Lower leg skin (tissue), 3 donors: Measurements from ENCODE around the gene OR52N5.

Experiments used
- POLR2A ChIP-seq, 2 donors: fragments of 450-650 bp; IDR thresholded peaks; one replicate each; pipeline ENCODE4 v1.6.1; 2016 to 2017; ENCODE audit warnings: antibody characterized with exemption in 2 of 2, mild to moderate bottlenecking in 1 of 2, moderate library complexity in 1 of 2
- TF ChIP-seq, protein P1 (sequence below), 3 donors: fragments of 450-650 bp; IDR thresholded peaks; one replicate each; pipeline ENCODE4 v1.5.1; 2016; ENCODE audit warnings: antibody characterized with exemption in 3 of 3, mild to moderate bottlenecking in 3 of 3, moderate library complexity in 2 of 3

DNA sequence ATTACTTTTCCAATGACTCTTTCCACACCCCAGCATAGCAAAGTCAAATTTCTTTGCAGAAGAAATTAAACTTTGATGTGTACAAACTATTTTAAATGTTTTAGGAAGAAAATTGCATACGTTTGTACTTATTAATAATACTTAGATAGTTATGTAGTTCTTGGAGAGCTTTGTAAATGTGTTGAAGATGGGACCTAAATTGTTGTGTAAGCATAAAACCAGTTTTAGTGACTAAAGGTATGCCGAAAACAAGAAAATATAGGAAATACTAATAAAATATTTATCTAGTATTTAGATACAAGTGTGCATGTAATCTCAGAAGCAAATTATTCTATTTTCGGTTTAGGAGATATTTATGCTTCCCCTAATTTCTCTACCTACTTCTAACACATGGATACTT lies 33.3 kb downstream of the OR52N5 start:
- TF ChIP-seq POLR2A (IDR thresholded peaks at IDR 0.05) = no peak
- TF ChIP-seq, protein P1, sequence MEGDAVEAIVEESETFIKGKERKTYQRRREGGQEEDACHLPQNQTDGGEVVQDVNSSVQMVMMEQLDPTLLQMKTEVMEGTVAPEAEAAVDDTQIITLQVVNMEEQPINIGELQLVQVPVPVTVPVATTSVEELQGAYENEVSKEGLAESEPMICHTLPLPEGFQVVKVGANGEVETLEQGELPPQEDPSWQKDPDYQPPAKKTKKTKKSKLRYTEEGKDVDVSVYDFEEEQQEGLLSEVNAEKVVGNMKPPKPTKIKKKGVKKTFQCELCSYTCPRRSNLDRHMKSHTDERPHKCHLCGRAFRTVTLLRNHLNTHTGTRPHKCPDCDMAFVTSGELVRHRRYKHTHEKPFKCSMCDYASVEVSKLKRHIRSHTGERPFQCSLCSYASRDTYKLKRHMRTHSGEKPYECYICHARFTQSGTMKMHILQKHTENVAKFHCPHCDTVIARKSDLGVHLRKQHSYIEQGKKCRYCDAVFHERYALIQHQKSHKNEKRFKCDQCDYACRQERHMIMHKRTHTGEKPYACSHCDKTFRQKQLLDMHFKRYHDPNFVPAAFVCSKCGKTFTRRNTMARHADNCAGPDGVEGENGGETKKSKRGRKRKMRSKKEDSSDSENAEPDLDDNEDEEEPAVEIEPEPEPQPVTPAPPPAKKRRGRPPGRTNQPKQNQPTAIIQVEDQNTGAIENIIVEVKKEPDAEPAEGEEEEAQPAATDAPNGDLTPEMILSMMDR (IDR thresholded peaks at IDR 0.05) = no peak
